ENCODE results near the gene BCL11B.

BCL11B gene

DNA sequence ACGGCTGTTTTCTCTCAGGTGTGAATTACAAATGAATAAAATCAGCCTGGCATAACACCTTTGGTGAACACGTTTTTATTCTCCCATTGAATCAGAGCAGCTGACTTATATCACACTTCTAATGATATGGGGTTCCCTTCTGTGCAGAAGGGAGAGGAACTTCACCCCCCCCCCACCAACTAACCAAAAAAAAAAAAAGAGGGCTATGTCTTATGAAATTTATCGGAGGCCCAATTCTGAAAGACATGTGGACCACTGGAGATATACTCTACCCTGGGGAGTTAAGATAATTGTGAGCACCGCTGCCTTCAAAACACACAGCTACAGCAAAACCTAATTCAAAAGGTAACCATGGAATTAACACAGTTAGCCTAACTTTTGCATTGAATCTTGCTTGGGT, 4.6 kb downstream of the BCL11B start:
- H3K36me3 ChIP-seq (ENCODE audit: insufficient read depth, low read length): no peaks in the 10 kb centered on the region
- no peak overlapping the region for H3K9ac ChIP-seq (ENCODE audit: low read depth, low read length)
- H3K9me3 ChIP-seq (ENCODE audit: control insufficient read depth, insufficient read depth, low read length): no peaks in the 10 kb centered on the region
- peaks cover 24% of the 10 kb centered on the region for H3K4me1 ChIP-seq (ENCODE audit: insufficient read depth, low read length)

GRCh38 chr14:99266181-99267178, 5.5 kb downstream of the BCL11B start:
- Histone ChIP-seq H3K36me3 (ENCODE audit: insufficient read depth, low read length) (no peaks in the 10 kb centered on the region), H3K9me3 (ENCODE audit: control insufficient read depth, insufficient read depth, low read length) (no peaks in the 10 kb centered on the region), H3K4me1 (ENCODE audit: insufficient read depth, low read length) (peaks cover 32% of the 10 kb centered on the region), H3K9ac (ENCODE audit: low read depth, low read length) (peak overlapping the region; percentile 1; the same call in 1 of the 2 replicates)

- Histone ChIP-seq H3K36me3 (ENCODE audit: insufficient read depth, low read length) (no peaks in the 10 kb centered on the region), H3K9ac (ENCODE audit: low read depth, low read length) (no peak overlapping the region), H3K9me3 (ENCODE audit: control insufficient read depth, insufficient read depth, low read length) (no peaks in the 10 kb centered on the region), H3K4me1 (ENCODE audit: insufficient read depth, low read length) (peaks cover 40% of the 10 kb centered on the region)
Observed at GRCh38 chr14:99265571-99265970, 6.4 kb downstream of the BCL11B start.

GRCh38 chr14:99264691-99265450, 7.1 kb downstream of the BCL11B start:
- H3K4me1 ChIP-seq (ENCODE audit: insufficient read depth, low read length): peaks cover 40% of the 10 kb centered on the region
- no peak overlapping the region for H3K9ac ChIP-seq (ENCODE audit: low read depth, low read length)
- H3K36me3 ChIP-seq (ENCODE audit: insufficient read depth, low read length): no peaks in the 10 kb centered on the region
- H3K9me3 ChIP-seq (ENCODE audit: control insufficient read depth, insufficient read depth, low read length): no peaks in the 10 kb centered on the region

DNA sequence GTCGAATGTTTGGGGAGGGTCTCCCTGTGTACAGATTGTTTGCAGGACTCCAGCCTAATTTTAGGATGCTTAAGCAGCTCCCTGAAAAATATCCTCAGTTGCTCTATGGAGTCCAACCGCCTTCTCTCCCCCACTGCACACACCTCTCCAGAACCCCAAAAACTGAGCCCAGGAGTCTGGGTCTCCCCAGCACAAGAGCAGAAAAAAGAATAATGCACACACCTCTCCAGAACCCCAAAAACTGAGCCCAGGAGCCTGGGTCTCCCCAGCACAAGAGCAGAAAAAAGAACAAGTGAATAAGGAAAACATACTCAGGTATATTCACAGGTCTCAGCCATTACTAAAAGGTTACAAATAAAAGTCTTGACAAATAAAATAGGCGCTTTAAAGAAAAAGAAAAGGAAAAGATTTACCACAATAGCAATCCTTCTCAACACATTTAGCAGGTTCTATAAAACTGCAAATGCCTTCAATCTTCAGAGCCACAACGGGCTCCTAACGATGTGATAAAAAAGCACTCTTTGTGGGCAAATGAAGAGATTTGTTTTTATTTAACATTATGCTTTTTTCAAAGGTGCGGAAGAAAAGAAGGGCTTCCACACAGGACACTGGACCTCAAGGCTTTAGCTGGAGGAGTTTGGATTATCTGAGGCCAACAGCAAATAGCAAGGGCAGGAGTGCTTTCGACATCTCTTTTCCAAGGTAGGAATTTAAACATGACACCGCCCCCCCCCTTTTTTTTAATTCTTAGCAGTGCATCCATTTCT, 8.2 kb downstream of the BCL11B start:
- peaks cover 40% of the 10 kb centered on the region for H3K4me1 ChIP-seq (ENCODE audit: insufficient read depth, low read length)
- no peak overlapping the region for H3K9ac ChIP-seq (ENCODE audit: low read depth, low read length)
- H3K9me3 ChIP-seq (ENCODE audit: control insufficient read depth, insufficient read depth, low read length): no peaks in the 10 kb centered on the region
- H3K36me3 ChIP-seq (ENCODE audit: insufficient read depth, low read length): no peaks in the 10 kb centered on the region

- Histone ChIP-seq H3K4me1 (ENCODE audit: insufficient read depth, low read length) (peaks cover 43% of the 10 kb centered on the region), H3K9ac (ENCODE audit: low read depth, low read length) (peak overlapping the region; percentile 7; the same call in 1 of the 2 replicates), H3K9me3 (ENCODE audit: control insufficient read depth, insufficient read depth, low read length) (no peaks in the 10 kb centered on the region), H3K36me3 (ENCODE audit: insufficient read depth, low read length) (no peaks in the 10 kb centered on the region)
Observed at GRCh38 chr14:99262977-99263448, 9.0 kb downstream of the BCL11B start.

DNA sequence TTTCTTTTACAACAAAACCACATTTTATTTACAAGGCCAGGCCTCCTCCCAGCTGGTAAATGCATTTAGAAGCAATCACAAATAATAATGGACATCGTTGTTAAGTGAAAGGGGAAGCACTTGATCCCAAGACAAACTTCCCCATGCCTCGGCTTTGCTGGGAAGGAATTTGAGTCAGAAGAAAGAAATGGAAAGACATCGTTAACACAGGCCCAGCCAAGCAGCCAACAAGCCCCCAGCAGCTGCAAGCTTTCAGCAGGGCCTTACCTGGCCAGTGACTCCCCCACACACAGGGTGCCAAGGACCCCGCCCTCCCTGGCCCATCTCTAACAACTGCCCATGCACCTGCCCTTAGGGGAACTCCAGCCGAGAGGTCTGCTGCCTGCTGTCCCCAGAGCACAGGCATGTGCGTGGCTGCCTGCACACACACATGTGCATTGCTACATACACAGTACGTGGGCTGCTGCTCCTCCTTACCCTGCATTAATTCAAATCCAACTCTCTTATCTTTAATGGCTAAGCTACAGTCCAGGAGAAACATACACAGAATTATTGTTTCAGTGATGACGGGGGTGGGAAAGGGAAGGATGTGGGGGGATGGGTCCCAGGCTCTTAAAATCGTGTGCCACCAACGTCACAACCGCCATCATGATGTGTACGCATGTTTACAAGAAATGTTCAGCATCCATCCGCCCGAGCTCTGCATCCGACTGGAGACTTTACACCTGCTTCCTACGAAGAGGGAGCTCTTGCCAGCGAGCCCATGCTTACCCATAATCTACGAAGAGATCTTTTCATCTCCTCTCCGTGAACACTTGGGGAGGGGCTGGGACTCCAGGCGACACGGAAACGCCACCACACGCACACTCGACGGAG, 9.8 kb downstream of the BCL11B start:
- H3K4me1 ChIP-seq (ENCODE audit: insufficient read depth, low read length): peaks cover 46% of the 10 kb centered on the region
- H3K36me3 ChIP-seq (ENCODE audit: insufficient read depth, low read length): no peaks in the 10 kb centered on the region
- H3K9me3 ChIP-seq (ENCODE audit: control insufficient read depth, insufficient read depth, low read length): no peaks in the 10 kb centered on the region
- peak overlapping the region; percentile 7; the same call in 1 of the 2 replicates for H3K9ac ChIP-seq (ENCODE audit: low read depth, low read length)

DNA sequence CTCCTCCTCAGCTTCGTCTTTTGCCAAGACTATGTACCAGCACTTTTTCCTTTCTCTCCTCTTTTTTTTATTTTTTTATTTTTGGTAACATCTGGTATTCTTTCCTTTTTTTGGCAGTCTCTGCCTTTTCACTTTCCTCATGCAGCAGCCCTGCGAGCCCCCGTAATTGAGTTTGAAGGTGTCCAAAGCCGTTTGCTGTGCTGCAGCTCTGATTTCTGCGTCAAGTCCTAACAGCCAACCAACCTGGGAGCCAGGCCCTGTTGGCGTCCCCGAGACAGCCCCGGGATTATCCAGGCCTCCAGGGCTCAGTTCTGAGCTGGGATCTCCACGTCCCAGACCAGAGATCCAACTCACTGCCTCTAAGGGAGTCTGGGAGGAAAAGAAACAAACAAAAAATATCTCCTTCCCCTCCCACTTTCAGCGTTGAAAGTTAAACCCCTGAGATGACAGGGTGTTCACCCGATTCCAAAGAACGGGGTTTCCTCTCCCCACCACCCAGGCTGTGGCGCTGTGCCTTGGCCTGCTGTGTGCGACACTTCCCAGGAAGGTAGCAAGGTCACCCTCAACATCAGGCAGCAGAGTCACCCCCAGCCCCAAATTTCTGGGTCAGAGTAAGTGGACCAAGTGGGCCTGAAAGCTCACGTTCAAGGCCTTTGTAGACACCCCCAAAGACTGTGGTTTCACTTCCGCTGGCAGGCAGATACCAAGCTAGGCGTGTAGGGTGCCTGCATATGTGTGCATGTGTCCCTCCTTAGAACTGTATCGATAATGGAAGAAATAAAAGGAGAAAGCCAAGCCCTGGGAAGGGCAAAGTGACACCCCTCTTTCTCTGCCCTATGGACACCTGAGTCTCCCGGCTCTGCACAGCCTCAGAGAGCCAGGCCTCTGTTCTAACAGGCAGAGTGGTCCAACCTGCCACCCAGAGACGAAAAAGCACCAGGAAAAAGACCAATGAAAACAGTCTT, 11.1 kb downstream of the BCL11B start:
- H3K4me1 ChIP-seq (ENCODE audit: insufficient read depth, low read length): peaks cover 43% of the 10 kb centered on the region
- H3K36me3 ChIP-seq (ENCODE audit: insufficient read depth, low read length): no peaks in the 10 kb centered on the region
- H3K9ac ChIP-seq (ENCODE audit: low read depth, low read length): no peak overlapping the region
- no peaks in the 10 kb centered on the region for H3K9me3 ChIP-seq (ENCODE audit: control insufficient read depth, insufficient read depth, low read length)

DNA sequence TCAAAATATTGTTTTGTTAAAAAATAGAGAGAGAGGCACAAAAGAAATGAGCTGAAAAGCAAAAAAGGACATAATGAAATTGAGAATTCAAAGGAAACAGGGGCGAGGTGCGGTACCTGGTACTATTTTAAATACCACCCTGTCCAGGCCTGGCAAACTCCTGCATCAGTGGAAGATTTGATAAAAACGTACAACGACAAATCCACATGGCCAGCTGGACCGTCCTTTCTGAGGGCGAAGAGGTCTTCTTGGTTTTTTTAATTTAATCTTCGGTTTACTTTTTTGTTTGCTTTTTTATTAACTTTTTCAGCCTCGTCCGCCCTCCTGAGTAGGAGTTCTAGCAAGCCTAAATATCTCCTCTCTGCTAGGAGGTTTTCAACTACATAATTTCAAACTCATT, 11.9 kb downstream of the BCL11B start:
- Histone ChIP-seq H3K4me1 (ENCODE audit: insufficient read depth, low read length) (peaks cover 40% of the 10 kb centered on the region), H3K9ac (ENCODE audit: low read depth, low read length) (no peak overlapping the region), H3K36me3 (ENCODE audit: insufficient read depth, low read length) (no peaks in the 10 kb centered on the region), H3K9me3 (ENCODE audit: control insufficient read depth, insufficient read depth, low read length) (no peaks in the 10 kb centered on the region)

DNA sequence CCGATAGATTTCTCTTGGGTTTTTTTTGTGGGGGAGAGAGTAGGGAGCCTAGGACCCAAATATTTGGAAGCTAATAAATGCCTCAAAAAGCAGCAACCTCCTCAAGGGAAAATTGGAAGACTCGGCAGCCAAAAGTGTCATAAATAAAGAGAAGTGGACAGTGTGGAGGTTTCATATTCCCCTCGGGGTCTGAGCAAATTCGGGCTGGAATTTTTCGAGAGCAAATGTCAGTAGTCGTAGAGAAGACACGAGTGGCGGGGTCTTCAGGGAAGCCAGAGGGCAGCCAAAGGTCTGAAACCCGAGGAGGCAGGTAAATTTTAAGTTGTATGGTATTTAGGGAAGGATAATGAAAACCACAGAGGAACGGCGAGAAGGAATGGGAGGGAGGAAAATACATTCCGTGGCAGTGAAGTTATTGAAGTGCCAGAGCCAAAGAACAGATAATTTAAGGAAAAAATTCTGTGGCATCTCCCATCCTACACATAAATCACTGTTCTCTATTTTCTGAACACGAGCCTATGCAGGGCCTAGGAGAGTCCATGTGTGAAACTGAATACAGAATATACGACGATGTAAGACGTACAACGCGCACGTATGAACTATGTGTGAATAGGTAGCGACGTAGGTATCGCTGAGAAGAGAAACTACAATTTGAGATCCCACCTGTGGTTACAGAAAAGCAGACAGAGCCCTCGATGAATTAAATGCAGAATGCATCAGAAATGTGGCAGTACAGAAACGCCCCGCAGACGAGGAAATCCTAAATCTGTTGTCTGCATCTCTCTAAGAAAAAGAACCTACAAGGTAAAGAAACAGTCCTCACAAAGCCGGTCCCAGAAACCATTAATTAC, 12.9 kb downstream of the BCL11B start:
- Histone ChIP-seq H3K9ac (ENCODE audit: low read depth, low read length) (no peak overlapping the region; the same call in 1 of the 2 replicates), H3K36me3 (ENCODE audit: insufficient read depth, low read length) (no peaks in the 10 kb centered on the region), H3K9me3 (ENCODE audit: control insufficient read depth, insufficient read depth, low read length) (no peaks in the 10 kb centered on the region), H3K4me1 (ENCODE audit: insufficient read depth, low read length) (peaks cover 37% of the 10 kb centered on the region)

GRCh38 chr14:99258341-99258861, 13.6 kb downstream of the BCL11B start:
- H3K9ac ChIP-seq (ENCODE audit: low read depth, low read length): no peak overlapping the region
- no peaks in the 10 kb centered on the region for H3K36me3 ChIP-seq (ENCODE audit: insufficient read depth, low read length)
- H3K4me1 ChIP-seq (ENCODE audit: insufficient read depth, low read length): peaks cover 38% of the 10 kb centered on the region
- H3K9me3 ChIP-seq (ENCODE audit: control insufficient read depth, insufficient read depth, low read length): no peaks in the 10 kb centered on the region

Data from ES-I3 (cell line).